H1 (cell line): ENCODE data around the gene CCDC18.

Experiments
- CEBPB ChIP-seq: IDR thresholded peaks from 2 replicates; pipeline ENCODE4 v1.6.1; 2012; ENCODE audit warnings: low read depth, low read length
- POLR2A ChIP-seq, 2 experiments: IDR thresholded peaks; 1 replicate in 1 of 2; 2 replicates in 1 of 2; pipeline ENCODE4 v1.6.1; 2011; ENCODE audit warnings: low read depth in 2 of 2, low read length in 2 of 2, mild to moderate bottlenecking in 2 of 2; ENCODE audit errors: control extremely low read depth in 1 of 2
- TF ChIP-seq, protein P1 (sequence below): IDR thresholded peaks from 2 replicates; pipeline ENCODE4 v1.6.1; 2011; ENCODE audit warnings: low read depth, mild to moderate bottlenecking, low read length; ENCODE audit not compliant: insufficient read depth
- TF ChIP-seq, protein P2 (sequence below), 3 experiments: IDR thresholded peaks; 1 replicate in 2 of 3; 2 replicates in 1 of 3; pipeline versions ENCODE4 v1.5.1 to v1.6.1; 2011; ENCODE audit warnings: low read length in 3 of 3, mild to moderate bottlenecking in 3 of 3, inconsistent platforms in 2 of 3, low read depth in 1 of 3, moderate library complexity in 1 of 3; ENCODE audit not compliant: insufficient read depth in 1 of 3; ENCODE audit errors: control extremely low read depth in 1 of 3

DNA sequence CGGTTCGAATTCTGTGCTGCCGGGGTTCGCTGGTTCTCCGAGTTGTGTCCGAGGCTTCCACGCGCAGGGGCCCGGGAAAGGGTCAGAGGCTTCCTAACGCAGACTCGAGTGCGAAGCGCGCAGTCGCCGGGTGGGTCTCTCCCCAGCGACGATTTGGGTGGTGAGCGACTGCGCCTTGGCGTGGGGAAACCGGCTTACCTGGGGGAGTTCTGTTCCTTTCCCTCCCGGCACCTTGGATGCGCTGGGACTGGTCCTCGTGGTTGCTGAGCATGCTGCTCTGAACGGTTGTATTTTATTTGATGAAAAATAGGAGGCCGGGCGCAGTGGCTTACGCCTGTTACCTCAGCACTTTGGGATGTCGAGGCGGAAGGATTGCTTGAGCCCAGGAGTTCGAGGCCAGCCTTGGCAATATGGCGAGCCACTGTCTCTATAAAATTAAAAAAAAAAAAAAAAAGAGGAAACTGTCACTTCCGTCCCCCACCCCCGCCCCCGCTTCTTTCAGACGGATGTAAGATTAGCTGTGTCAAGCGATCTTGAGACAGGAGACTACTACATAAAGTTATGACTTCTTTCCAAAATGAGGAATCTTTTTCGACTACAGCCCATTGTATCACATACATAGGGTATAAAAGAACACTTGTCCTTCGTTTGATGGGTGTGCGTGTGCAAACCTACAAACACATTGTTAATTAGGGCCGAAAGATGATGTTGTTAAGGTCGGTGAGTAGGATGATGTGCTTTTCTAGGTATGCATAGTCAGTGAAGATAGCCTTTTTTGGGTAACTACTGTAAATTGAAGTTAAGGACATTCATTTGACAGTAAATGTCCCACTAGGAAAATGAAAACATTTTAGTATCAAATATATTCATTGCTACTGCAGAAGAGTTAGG lies at the start of gene CCDC18:
- TF ChIP-seq CEBPB (no peak), POLR2A (IDR thresholded peaks at IDR 0.05; ENCODE audit: control extremely low read depth in 1 of 2, low read depth in 2 of 2, low read length in 2 of 2) (no peak; a peak in 1 of 3 replicates)
- TF ChIP-seq, protein P1, sequence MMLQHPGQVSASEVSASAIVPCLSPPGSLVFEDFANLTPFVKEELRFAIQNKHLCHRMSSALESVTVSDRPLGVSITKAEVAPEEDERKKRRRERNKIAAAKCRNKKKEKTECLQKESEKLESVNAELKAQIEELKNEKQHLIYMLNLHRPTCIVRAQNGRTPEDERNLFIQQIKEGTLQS, result no peak
- TF ChIP-seq, protein P2, sequence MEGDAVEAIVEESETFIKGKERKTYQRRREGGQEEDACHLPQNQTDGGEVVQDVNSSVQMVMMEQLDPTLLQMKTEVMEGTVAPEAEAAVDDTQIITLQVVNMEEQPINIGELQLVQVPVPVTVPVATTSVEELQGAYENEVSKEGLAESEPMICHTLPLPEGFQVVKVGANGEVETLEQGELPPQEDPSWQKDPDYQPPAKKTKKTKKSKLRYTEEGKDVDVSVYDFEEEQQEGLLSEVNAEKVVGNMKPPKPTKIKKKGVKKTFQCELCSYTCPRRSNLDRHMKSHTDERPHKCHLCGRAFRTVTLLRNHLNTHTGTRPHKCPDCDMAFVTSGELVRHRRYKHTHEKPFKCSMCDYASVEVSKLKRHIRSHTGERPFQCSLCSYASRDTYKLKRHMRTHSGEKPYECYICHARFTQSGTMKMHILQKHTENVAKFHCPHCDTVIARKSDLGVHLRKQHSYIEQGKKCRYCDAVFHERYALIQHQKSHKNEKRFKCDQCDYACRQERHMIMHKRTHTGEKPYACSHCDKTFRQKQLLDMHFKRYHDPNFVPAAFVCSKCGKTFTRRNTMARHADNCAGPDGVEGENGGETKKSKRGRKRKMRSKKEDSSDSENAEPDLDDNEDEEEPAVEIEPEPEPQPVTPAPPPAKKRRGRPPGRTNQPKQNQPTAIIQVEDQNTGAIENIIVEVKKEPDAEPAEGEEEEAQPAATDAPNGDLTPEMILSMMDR (IDR thresholded peaks at IDR 0.05; ENCODE audit: control extremely low read depth in 1 of 3, insufficient read depth in 1 of 3, low read depth in 1 of 3, low read length in 3 of 3), result no peak
